GM12872 (cell line): ENCODE data around the gene CSF2RB.

ENCODE experiments used
- TF ChIP-seq, protein P1 (sequence below): IDR thresholded peaks from 3 replicates; pipeline ENCODE4 v1.5.1; 2011; ENCODE audit warnings: low read depth, mild to moderate bottlenecking, low read length, moderate library complexity; ENCODE audit not compliant: insufficient read depth

CSF2RB gene

GRCh38 chr22:36942556-36942955 is 29.1 kb downstream of the CSF2RB start:
- TF ChIP-seq, protein P1, sequence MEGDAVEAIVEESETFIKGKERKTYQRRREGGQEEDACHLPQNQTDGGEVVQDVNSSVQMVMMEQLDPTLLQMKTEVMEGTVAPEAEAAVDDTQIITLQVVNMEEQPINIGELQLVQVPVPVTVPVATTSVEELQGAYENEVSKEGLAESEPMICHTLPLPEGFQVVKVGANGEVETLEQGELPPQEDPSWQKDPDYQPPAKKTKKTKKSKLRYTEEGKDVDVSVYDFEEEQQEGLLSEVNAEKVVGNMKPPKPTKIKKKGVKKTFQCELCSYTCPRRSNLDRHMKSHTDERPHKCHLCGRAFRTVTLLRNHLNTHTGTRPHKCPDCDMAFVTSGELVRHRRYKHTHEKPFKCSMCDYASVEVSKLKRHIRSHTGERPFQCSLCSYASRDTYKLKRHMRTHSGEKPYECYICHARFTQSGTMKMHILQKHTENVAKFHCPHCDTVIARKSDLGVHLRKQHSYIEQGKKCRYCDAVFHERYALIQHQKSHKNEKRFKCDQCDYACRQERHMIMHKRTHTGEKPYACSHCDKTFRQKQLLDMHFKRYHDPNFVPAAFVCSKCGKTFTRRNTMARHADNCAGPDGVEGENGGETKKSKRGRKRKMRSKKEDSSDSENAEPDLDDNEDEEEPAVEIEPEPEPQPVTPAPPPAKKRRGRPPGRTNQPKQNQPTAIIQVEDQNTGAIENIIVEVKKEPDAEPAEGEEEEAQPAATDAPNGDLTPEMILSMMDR, result no peak

DNA sequence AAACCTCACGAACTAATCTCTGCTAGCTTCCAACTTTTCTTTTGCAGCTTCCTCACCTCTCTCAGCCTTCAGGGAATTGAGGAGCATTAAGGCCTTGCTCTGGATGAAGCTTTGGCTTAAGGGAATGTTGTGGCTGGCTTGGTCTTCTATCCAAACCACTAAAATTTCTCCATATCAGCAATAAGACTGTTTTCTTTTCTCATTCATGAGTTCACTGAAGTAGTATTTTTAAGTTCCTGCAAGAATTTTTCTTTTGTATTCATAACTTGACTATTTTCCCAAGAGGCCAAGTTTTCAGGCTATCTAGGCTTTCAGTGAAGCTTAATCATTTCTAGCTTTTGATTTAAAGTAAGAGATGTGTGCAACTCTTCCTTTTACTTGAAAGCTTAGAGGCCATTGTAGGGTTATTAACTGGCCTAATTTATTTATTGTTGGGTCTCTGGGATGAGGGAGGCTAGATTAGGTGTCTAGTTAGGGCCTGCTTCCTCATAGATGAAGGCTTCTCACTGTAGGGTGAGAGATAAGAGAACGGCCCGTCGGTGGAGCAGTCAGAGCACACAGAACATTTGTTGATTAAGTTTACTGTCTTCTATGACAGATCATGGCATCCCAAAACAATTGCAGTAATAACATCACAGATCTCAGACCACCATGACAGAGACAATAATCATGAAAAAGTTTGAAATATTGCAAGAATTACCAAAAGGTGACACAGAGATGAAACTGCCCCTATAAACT is 33.2 kb downstream of the CSF2RB start:
- TF ChIP-seq, protein P1, result 0 out of 3 replicates have a peak, but pooled peaks have one; percentile 8

- TF ChIP-seq, protein P1, result no peak
Observed at GRCh38 chr22:36948273-36949225, 35.1 kb downstream of the CSF2RB start.

GRCh38 chr22:36950797-36951590 is 37.6 kb downstream of the CSF2RB start:
- TF ChIP-seq, protein P1, result no peak

GRCh38 chr22:36951746-36952145 is 38.3 kb downstream of the CSF2RB start:
- TF ChIP-seq, protein P1, result no peak

DNA sequence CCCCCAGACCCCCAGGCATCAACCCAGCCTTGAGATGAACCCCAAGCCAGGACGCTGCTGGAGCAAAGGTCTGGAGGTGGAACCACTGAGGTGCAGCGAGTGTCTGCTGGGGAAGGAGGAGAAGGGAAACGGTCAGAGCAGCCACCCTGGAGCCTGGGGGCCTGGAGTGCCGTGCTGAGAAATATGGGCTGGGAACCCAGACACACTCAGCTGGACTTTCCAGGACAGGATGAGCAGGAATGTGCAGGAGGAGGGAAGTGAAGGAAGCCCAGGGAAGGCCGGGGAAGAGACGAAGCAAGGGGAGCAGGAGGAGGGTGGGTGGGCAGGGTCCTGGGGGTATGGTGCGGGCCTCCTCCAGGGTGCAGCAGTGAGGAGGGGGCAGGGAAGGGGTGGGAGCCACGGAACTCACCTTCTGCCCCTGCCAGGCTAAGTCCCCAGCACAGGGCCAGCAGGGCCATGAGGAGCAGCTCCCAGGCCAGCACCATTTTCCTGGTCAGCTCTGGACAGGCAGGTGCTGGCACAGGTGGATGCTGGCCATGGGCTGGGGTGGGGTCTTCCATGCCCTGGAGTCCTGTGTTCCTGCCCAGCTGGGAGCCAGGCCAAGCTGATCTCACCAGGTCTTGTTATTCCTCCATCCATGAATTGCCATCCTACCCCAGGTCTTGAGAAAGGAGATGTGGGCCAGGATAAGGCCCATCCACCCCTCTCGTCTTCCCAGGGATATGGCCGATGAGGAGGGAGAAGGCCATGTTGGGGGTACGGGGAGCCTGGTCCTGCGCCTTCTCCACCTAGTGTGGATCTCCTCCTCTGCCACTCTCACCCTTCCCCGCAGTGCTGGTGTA is 40.0 kb downstream of the CSF2RB start:
- TF ChIP-seq, protein P1, result no peak
